Skeletal muscle tissue (tissue), 4 donors: Measurements from ENCODE around the gene CHKB. TPM values are rescaled to one million over a fixed set of nuclear protein-coding genes. Genes with fewer than 3 reads are reported as not detected.

Source experiments
- H3K27ac ChIP-seq: one replicate; pipeline ENCODE4 v1.7.0; 2013; ENCODE audit warnings: mild to moderate bottlenecking, low read depth, low read length, inconsistent platforms
- H3K27me3 ChIP-seq, 3 donors: one replicate each; pipeline ENCODE4 v1.7.0; 2013; ENCODE audit warnings: low read length in 3 of 3; ENCODE audit not compliant: control insufficient read depth in 3 of 3, insufficient read depth in 3 of 3
- H3K36me3 ChIP-seq, 3 donors: one replicate each; pipeline ENCODE4 v1.7.0; 2013; ENCODE audit warnings: low read length in 3 of 3; ENCODE audit not compliant: control insufficient read depth in 3 of 3, insufficient read depth in 3 of 3
- H3K4me1 ChIP-seq, 3 donors: one replicate each; pipeline ENCODE4 v1.7.0; 2013; ENCODE audit warnings: low read length in 3 of 3, mild to moderate bottlenecking in 3 of 3; ENCODE audit not compliant: control insufficient read depth in 3 of 3, insufficient read depth in 3 of 3
- H3K4me3 ChIP-seq, 3 donors: one replicate each; pipeline ENCODE4 v1.7.0; 2013; ENCODE audit warnings: low read length in 3 of 3
- H3K9ac ChIP-seq, 3 donors: one replicate each; pipeline ENCODE4 v1.7.0; 2013; ENCODE audit warnings: low read length in 3 of 3, mild to moderate bottlenecking in 3 of 3, moderate library complexity in 2 of 3, low read depth in 1 of 3
- H3K9me3 ChIP-seq, 3 donors: one replicate each; pipeline ENCODE4 v1.7.0; 2013; ENCODE audit warnings: low read length in 3 of 3; ENCODE audit not compliant: control insufficient read depth in 3 of 3
- total RNA-seq: library from RNA; depleted of rRNA; stranded (reverse); fragments of >200 nt; gene quantifications from one replicate; pipeline ENCODE4 v1.2.3, GENCODE V29; 2014
- donor health status: Osteomylitis.

CHKB gene
- total RNA-seq, 1 donor from 2014 or later, result 17.7 TPM

DNA sequence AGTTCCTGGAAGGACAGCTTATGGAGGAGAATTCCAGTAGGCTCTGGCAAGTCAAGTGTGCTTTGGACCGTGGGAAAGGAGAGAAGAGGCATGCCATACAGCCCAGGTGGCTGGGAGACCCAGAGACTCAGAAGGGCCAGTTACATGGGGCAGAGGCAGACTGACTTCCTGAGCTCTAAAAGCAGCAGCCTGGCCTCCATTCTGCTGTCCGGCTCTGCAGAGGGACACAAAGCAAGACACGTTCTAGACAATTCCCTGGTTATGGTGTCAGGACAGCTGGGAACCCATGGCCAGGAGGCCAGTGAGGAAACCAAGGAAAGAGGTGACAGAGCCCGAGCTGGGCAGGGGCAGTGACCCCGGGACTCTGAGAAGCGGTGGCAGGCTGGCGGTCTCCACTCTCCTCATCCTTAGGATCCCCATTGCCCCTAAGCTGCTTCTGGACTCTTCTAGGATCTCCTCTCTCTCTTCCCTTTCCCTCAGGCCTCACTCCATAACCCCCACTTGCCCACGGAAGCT is 7.2 kb downstream of the CHKB start:
- H3K27me3 ChIP-seq, result no peaks in the 10 kb centered on the region
- no peak overlapping the region for H3K27ac ChIP-seq
- peak overlapping the region in 1 of 3 donors; percentile 90 for H3K9ac ChIP-seq
- H3K9me3 ChIP-seq, result no peaks in the 10 kb centered on the region
- H3K4me1 ChIP-seq, result peaks cover 36 to 75% (median 59%) of the 10 kb centered on the region in 3 donors
- H3K4me3 ChIP-seq, result no peak overlapping the region
- H3K36me3 ChIP-seq, result peaks cover 56 to 74% (median 66%) of the 10 kb centered on the region in 3 donors

DNA sequence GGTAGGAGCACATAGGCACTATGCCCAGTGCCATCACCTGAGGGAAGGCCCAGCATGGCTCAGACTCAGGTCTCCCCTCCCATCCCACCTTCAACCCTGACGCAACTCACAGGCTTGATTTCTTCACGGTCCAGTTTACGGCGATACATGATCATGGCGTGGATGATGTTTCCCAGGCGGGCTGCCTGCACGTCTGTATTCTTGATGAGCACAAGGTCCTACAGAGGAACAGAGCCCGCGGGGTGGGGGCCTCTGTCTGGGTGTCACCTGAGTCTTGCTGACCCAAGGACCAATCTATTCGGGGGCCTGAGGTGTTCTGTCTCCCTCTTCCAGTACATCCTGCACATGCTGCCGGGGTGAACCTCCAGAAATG is 8.3 kb downstream of the CHKB start:
- H3K27ac ChIP-seq, result no peak overlapping the region
- no peaks in the 10 kb centered on the region for H3K9me3 ChIP-seq
- no peak overlapping the region for H3K4me3 ChIP-seq
- H3K27me3 ChIP-seq, result no peaks in the 10 kb centered on the region
- H3K36me3 ChIP-seq, result peaks cover 56 to 80% (median 76%) of the 10 kb centered on the region in 3 donors
- H3K4me1 ChIP-seq, result peaks cover 35 to 75% (median 51%) of the 10 kb centered on the region in 3 donors
- peak overlapping the region in 1 of 3 donors; percentile 57 for H3K9ac ChIP-seq

DNA sequence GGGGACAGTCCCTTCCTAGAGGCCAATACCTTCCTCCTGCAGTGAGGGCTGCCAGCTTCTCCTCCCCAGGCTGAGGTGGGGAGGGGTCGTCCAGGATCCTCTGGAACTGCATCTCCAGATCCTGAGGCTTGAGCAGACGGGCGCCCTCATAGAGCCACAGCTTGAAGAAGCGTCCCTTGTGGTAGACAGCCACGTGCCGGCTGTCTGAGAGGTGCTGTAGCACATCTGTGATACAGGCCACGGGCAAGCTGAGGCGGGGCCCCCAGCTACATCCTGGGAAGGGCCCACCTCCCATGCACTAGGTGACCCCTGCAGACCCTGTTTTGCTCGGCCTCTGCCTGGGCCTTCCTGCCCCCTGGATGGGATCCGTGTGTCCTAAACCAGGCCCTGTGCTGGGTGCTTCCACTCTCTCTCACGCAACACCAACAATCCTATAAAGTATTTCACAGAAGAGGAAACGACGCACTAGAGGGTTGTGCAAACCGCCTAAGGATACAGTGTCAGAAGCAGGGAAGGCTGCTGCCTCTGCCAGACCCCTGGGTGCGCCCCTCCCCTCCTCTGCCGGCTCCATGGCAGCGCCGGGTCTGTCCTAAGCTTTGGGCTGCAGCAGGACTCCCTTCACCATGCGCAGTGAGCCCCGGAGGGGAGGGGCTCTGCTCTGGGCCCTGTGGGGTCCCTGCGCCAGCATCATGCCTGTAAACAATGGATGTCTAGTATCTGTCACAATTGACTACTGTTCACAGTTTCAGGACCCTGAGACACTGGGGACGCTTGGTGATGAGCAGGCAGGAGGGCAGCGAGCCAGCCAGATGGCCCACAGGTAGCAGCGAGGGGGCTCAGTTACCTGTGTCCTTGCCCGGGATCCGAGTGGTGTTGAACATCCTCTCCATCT is 8.9 kb downstream of the CHKB start:
- Histone ChIP-seq H3K36me3 (peaks cover 58 to 85% (median 80%) of the 10 kb centered on the region in 3 donors), H3K27me3 (no peaks in the 10 kb centered on the region), H3K4me1 (peaks cover 29 to 73% (median 45%) of the 10 kb centered on the region in 3 donors), H3K9ac (peak overlapping the region in 1 of 3 donors; percentile 57), H3K27ac (no peak overlapping the region), H3K9me3 (no peaks in the 10 kb centered on the region), H3K4me3 (no peak overlapping the region)

DNA sequence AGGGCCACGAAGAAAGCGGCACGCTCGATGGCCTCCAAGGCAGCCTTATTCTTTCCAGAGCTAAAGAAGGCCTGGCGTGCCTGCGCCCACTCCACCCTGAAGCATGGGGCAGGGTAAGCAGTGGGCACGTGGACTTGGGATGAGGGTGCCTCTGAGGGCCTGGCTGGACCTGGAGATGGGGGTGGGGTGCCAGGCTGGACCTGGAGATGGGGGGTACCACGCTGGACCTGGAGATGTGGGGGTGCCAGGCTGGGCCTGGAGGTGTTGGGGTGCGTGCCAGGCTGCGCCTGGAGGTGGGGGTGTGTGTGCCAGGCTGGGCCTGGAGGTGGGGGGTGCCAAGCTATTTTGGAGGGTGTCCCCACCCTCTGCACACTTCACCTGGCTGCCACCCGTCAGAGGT is 9.7 kb downstream of the CHKB start:
- peaks cover 24 to 69% (median 41%) of the 10 kb centered on the region in 3 donors for H3K4me1 ChIP-seq
- no peak overlapping the region for H3K4me3 ChIP-seq
- no peaks in the 10 kb centered on the region for H3K27me3 ChIP-seq
- no peak overlapping the region for H3K9ac ChIP-seq
- peaks cover 61 to 88% (median 84%) of the 10 kb centered on the region in 3 donors for H3K36me3 ChIP-seq
- H3K27ac ChIP-seq, result no peak overlapping the region
- H3K9me3 ChIP-seq, result no peaks in the 10 kb centered on the region

DNA sequence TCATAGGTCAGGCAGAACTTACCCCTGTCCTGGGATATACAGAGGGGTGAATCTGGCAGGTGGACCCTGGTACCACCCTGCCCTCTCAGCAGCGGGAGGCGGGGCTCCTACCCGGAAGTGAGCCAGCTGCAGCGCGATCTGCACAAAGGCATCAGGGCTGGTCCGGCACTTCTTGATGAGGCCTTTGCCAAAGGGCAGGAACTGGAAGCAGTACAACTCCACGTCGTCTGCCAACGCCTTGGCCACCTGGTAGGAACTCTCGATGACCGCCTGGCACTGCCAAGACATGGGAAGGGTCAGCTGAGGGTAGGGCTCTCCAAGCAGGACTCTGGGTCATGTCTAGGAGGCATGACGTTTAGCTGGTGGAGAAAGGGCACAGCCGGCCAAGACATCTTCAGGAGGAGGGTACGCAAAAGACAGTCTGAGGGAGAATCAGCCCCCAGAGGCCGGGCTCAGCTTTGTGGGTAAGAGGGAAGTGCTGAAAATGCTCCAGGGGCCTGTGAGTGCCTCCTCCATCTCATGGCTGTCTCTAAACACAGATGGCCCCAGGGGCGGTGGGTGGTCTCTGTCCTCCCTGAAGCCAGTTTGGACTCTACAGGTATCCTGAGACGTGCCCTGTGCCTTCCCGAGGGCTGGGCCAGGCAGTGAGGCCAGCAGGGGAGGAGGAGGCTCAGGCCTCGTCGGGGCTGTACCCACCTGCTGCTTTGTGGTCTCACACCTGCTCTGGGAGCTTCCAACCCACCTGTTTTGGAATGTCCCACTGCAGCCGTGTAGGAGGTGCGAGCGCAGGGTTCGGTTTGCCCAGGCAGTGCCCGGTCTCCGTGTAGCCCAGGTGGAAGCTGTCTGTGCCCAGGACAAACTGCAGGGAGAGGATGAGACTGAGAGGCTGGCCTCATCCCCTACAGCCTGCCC is 11.1 kb downstream of the CHKB start:
- Histone ChIP-seq H3K9me3 (no peaks in the 10 kb centered on the region), H3K4me1 (peaks cover 13 to 59% (median 29%) of the 10 kb centered on the region in 3 donors), H3K36me3 (peaks cover 60 to 85% (median 81%) of the 10 kb centered on the region in 3 donors), H3K4me3 (peak overlapping the region in 1 of 3 donors; percentile 22), H3K27ac (no peak overlapping the region), H3K27me3 (no peaks in the 10 kb centered on the region), H3K9ac (peak overlapping the region in 1 of 3 donors; percentile 51)

DNA sequence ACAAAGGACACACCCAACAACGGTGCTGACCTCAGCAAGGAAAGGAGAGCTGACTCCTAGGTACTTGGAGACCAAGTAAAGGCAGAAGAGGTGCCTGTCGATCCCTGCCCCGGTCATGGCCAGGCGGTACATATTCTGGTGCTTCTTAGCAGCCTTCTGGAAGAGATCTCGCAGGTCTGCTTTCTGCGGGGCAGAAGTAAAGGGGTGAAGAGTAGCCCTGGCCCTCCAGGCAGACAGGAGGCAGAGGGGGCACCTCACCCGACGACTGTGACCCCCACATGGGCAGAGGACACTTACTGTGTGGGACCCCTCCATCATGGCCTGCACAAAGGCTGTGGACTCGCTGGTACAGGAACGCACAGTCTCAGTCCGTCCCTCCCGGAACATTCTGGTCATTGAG is 11.8 kb downstream of the CHKB start:
- H3K4me3 ChIP-seq, result peak overlapping the region in 1 of 3 donors; percentile 14
- peaks cover 13 to 52% (median 23%) of the 10 kb centered on the region in 3 donors for H3K4me1 ChIP-seq
- H3K9me3 ChIP-seq, result no peaks in the 10 kb centered on the region
- H3K27ac ChIP-seq, result no peak overlapping the region
- H3K36me3 ChIP-seq, result peaks cover 54 to 79% (median 75%) of the 10 kb centered on the region in 3 donors
- no peaks in the 10 kb centered on the region for H3K27me3 ChIP-seq
- H3K9ac ChIP-seq, result peak overlapping the region in 1 of 3 donors; percentile 51

DNA sequence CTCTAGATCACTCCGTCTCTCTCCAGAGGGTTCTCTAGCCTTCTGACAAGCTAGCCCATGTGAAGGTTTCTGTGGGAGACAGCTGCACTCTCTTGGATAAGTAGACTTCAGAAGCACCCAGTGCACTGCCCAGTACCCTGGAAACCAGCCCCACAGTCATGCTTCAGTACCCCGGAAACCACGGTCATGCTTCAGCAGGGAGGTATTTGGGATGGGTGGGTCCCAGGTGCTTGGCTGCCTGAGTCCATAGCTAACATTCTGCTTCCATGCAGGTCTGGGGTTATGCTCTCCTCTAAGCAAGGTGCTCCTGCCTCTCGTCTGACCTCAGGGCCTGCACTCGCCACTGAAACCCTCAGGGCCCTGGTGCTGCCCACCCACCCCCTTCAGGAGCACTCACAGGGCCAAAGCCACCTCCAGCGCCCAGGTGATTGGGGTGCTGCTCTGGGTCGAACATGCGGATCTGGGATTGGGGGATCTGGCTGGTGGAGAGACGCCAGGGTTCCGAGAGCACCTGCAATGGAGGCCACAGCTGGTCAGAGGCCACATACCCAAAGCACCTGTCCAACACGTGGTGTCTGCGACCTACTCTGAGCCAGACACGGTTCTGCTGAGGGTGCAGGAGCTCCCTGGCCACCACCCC is 12.6 kb downstream of the CHKB start:
- H3K4me1 ChIP-seq, result peaks cover 13 to 48% (median 20%) of the 10 kb centered on the region in 3 donors
- no peaks in the 10 kb centered on the region for H3K9me3 ChIP-seq
- no peak overlapping the region for H3K9ac ChIP-seq
- no peak overlapping the region for H3K4me3 ChIP-seq
- peaks cover 50 to 71% (median 67%) of the 10 kb centered on the region in 3 donors for H3K36me3 ChIP-seq
- H3K27ac ChIP-seq, result no peak overlapping the region
- no peaks in the 10 kb centered on the region for H3K27me3 ChIP-seq

DNA sequence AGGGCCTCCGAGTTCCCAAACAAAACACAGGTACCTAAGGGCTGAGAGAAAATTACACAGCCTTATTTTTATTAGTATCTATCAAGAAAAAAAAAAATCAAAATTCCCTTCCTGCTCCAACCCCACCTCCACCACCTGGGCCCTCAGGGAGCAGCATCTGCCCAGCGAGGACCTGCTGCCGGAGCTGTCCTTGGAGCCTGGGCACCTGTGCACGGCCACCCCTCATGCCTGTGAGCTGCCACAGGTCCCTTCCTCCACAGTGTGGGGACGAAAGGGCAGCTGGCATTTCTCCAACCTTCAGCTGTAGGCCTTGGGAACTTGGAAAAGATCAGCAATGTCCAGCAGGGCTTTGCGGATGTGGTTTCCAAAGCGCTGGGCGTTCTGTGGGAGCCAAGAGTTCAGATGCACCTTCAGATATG is 13.6 kb downstream of the CHKB start:
- no peak overlapping the region for H3K27ac ChIP-seq
- peaks cover 13 to 47% (median 27%) of the 10 kb centered on the region in 3 donors for H3K4me1 ChIP-seq
- H3K4me3 ChIP-seq, result no peak overlapping the region
- no peak overlapping the region for H3K9ac ChIP-seq
- no peaks in the 10 kb centered on the region for H3K9me3 ChIP-seq
- no peaks in the 10 kb centered on the region for H3K27me3 ChIP-seq
- H3K36me3 ChIP-seq, result peaks cover 46 to 64% (median 60%) of the 10 kb centered on the region in 3 donors

DNA sequence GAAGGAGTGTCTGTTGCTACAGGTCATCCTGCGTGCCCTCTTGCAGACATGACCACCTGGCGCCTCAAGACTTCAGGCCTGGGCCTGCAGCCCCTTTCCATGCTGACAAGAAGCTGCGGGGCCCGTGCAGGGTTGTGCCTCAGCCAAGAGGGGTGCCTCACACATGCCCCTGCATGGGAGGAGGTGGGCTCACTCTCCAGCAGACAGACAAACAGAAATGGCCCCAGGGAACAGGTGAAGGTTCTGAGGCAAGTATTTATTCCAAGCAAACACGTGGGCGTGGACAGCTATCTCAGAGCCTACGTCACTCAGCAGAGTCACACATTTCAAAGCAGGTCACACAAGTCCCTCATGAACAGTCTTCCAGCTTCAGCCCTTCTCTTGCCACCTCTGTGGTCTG is 14.0 kb downstream of the CHKB start:
- Histone ChIP-seq H3K4me3 (no peak overlapping the region), H3K27me3 (no peaks in the 10 kb centered on the region), H3K4me1 (peaks cover 16 to 49% (median 31%) of the 10 kb centered on the region in 3 donors), H3K27ac (no peak overlapping the region), H3K9me3 (no peaks in the 10 kb centered on the region), H3K9ac (peak overlapping the region in 1 of 3 donors; percentile 8), H3K36me3 (peaks cover 44 to 60% (median 56%) of the 10 kb centered on the region in 3 donors)
